Mesodermal cell (in vitro differentiated cells): ENCODE results near the gene MRPS7.
"Not testable (repeated sequence)": the region's sequence is repeated elsewhere in the genome, so short reads cannot be mapped to it uniquely, and the experiment has no call there.

ENCODE experiments used
- H3K27ac ChIP-seq: 2 replicates; pipeline ENCODE4 v1.7.0; 2013; ENCODE audit warnings: mild to moderate bottlenecking, low read depth, low read length, moderate library complexity; ENCODE audit not compliant: severe bottlenecking
- H3K36me3 ChIP-seq: 2 replicates; pipeline ENCODE4 v1.7.1; 2013; ENCODE audit warnings: mild to moderate bottlenecking, low read length, moderate library complexity; ENCODE audit not compliant: control insufficient read depth, insufficient read depth
- H3K4me1 ChIP-seq: one replicate; pipeline ENCODE4 v1.7.1; 2013; ENCODE audit warnings: mild to moderate bottlenecking, low read length; ENCODE audit not compliant: insufficient read depth, control insufficient read depth, poor library complexity, severe bottlenecking
- H3K4me3 ChIP-seq: 2 replicates; pipeline ENCODE4 v1.7.0; 2013; ENCODE audit warnings: low read length, control low read depth, mild to moderate bottlenecking; ENCODE audit not compliant: insufficient read depth, poor library complexity, severe bottlenecking; ENCODE audit errors: extremely low read depth
- H3K9me3 ChIP-seq: 2 replicates; pipeline ENCODE4 v1.7.1; 2013; ENCODE audit warnings: mild to moderate bottlenecking, low read length, moderate library complexity; ENCODE audit not compliant: control insufficient read depth
- WGBS, 2 experiments: methylation state at CpG; one replicate each; pipeline ENCODE4 v1.1.5; 2013; ENCODE audit warnings: missing lambda C conversion rate in 2 of 2; ENCODE audit not compliant: insufficient coverage in 2 of 2; 5-methylcytosine and 5-hydroxymethylcytosine counted together

Gene MRPS7

DNA sequence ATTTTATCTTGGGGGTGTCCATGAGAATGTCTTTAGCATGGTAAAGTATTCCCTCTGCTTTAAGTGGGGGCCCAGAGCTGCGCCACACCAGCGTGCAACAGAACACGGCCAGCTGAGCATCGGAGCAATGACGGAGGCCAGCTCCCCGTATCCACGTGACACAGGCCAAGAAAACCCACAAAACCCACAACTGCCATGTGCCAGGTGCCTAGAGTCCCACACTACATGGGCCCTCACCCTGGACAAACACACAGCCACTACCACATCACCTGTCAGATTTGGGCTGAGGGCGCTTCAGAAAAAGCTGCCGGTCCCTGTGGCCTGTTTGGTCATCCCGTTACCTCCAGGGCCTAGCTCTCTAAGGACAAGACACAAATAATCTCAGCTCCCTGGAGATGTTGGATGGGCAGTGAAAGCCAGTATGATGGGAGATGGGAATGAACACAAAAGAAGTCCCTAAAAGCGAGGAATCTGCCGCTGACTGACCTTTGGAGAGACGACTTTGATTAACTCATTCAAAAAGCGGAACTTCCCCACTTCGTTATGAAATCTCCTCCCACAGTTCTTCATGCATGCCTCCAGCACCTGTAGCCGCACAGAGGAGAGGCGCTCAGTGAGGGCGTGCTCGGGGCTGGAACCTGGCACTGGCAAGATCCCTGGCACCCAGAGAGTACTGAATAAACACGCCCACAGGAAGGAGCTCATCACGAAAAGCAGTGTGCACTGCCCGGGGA, 17.4 kb upstream of the MRPS7 start:
- Histone ChIP-seq H3K4me1 (peaks cover 5% of the 10 kb centered on the region), H3K27ac (no peak overlapping the region), H3K4me3 (no peak overlapping the region), H3K36me3 (peaks cover 79% of the 10 kb centered on the region), H3K9me3 (no peaks in the 10 kb centered on the region)
- 97 to 99% methylated on average over 11 to 18 of the region's 22 CpGs for WGBS, 2 experiments

DNA sequence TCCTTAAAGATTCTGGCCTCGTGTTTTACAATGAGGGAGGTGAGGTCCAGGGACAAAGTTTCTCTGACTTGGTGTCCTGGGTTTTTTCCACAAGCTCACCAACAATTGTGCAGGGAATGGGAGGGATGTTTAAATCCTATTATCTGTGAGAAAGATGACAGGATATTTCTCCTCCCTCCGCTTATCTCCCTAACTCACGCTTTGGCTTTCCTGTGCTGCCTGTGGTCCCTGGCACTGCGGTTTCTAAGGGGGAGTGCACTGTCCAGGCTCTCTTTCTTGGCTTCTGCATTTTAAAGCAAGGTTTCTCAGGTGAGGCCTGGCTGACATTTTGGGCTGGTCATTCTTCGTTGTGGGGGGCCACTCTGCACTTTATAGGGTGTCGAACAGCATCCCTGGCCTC, 16.7 kb upstream of the MRPS7 start:
- H3K4me1 ChIP-seq, result peaks cover 5% of the 10 kb centered on the region
- no peak overlapping the region for H3K27ac ChIP-seq
- H3K4me3 ChIP-seq, result no peak overlapping the region
- no peaks in the 10 kb centered on the region for H3K9me3 ChIP-seq
- 98 to 100% methylated on average over 6 of the region's 6 CpGs for WGBS, 2 experiments
- peaks cover 74% of the 10 kb centered on the region for H3K36me3 ChIP-seq

DNA sequence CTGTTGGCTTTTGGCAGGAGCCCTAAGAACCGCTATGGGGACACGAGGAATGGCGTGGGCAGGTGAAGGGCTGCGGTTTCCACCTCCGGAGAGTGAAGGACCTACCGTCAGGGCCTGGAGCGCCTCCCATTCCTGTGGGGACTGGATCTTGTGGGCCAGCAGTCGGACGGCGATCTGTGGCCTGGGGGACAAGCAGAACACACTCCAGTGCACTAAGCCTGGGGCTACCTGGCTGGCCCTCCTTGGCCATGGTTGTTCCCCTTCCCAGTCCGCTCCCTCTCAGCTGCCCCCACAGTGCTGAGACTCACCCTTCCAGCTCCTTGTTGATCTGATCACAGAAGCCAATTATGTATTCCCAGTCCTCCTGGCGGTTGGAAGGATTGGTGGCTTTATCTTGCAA, 15.3 kb upstream of the MRPS7 start:
- Histone ChIP-seq H3K9me3 (no peaks in the 10 kb centered on the region), H3K27ac (no peak overlapping the region), H3K36me3 (peaks cover 61% of the 10 kb centered on the region), H3K4me1 (no peaks in the 10 kb centered on the region), H3K4me3 (no peak overlapping the region)
- 94 to 95% methylated on average over 10 to 12 of the region's 12 CpGs for WGBS, 2 experiments

DNA sequence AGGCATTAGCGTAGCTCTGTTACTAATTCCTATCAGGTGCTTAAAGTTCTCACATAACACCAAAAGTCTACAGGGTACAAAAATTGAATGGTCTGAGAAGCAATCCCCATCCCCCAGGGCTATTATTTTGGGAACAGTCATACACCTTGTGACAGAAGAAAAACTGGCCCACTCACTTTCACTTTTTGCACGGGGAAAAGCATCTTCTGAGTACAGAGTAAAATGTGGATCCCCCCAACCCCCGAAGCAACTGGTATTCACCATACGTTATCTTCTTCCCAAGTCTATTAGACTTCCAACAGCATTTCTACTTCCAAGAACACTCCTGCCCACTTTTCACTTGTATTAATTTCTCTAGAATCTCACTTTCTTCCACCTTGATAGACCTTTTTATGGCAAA, 12.1 kb upstream of the MRPS7 start:
- Histone ChIP-seq H3K4me3 (no peak overlapping the region), H3K9me3 (no peaks in the 10 kb centered on the region), H3K36me3 (peaks cover 34% of the 10 kb centered on the region), H3K4me1 (no peaks in the 10 kb centered on the region), H3K27ac (no peak overlapping the region)
- 90 to 97% methylated on average over 4 of the region's 4 CpGs for WGBS, 2 experiments

DNA sequence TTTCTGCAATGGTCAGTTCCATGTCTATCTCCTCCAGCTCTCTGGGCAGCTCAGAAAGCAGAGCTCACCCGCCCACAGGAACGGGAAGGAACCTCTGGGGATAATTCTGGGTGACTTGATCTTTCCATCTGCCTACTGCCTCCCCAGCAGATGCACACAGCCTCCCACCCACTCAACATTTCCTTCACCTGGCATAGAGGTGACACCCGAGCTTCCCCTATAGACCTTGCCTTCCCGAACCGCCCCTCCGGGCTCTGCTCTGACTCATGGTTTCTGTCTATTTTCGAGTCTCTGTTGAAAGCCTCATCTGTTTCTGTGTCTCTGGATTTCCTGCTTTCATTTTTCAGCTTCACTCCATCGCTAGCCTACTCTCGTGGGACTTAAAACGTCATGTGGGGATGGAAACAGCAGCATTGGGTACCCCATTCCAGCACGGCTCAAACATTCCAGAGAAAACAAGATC, 11.6 kb upstream of the MRPS7 start:
- Histone ChIP-seq H3K9me3 (no peaks in the 10 kb centered on the region), H3K4me3 (no peak overlapping the region), H3K4me1 (no peaks in the 10 kb centered on the region), H3K27ac (no peak overlapping the region), H3K36me3 (peaks cover 29% of the 10 kb centered on the region)
- 85 to 89% methylated on average over 11 of the region's 11 CpGs for WGBS, 2 experiments

DNA sequence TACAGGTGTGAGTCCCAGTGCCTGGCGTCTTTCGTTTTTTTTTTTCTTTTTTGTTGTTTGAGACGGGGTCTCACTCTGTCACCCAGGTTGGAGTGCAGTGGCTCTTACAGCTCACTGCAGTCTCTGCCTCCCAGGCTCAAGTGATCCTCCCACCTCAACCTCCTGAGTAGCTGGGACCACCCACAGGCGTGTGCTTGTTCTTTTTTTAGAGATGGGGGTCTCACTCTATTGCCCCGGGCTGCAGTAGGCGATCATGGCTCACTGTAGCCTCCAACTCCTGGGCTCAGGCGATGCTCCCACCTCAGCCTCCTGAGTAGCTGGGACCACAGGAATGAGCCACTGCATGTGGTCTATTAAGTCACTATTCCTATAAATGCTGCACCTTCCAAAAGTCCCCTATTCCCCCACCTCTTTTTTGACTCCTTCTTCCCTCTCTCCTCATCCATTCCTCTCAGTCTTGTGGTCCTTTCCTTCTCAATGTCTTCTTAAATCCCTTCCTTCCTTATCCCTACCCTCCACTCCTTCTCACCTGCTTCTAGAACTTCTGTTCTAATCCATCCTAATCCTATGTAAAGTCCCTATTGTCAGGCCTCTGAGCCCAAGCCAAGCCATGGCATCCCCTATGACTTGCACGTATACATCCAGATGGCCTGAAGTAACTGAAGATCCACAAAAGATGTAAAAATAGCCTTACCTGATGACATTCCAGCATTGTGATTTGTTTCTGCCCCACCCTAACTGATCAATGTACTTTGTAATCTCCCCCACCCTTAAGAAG, 9.5 kb upstream of the MRPS7 start:
- Histone ChIP-seq H3K36me3 (peaks cover 12% of the 10 kb centered on the region), H3K27ac (no peak overlapping the region), H3K9me3 (no peaks in the 10 kb centered on the region), H3K4me1 (no peaks in the 10 kb centered on the region), H3K4me3 (no peak overlapping the region)
- 86 to 100% methylated on average over 4 of the region's 8 CpGs for WGBS, 2 experiments

DNA sequence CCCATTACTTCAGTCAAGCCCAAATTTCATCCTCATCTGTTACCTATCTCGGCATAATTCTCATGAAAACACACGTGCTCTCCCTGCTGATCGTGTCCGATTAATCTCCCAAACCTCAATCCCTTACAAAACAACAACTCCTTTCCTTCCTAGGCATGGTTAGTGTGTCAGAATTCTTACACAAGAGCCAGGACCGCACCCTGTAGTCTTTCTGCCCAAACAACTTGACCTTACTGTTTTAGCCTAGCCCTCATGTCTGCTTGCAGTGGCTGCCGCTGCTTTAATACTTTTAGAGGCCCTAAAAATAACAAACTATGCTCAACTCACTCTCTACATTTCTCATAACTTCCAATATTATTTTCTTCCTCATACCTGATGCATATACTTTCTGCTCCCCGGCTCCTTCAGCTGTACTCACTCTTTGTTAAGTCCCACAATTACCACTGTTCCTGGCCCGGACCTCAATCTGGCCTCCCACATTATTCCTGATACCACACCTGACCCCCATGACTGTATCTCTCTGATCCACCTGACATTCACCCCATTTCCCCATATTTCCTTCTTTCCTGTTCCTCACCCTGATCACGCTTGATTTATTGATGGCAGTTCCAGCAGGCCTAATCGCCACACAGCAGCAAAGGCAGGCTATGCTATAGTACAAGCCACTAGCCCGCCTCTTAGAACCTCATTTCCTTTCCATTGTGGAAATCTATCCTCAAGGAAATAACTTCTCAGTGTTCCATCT, 5.6 kb upstream of the MRPS7 start:
- not testable (repeated sequence) for H3K9me3 ChIP-seq, H3K27ac ChIP-seq, H3K4me3 ChIP-seq, H3K36me3 ChIP-seq, H3K4me1 ChIP-seq
- 96 to 100% methylated on average over 3 to 4 of the region's 11 CpGs for WGBS, 2 experiments

DNA sequence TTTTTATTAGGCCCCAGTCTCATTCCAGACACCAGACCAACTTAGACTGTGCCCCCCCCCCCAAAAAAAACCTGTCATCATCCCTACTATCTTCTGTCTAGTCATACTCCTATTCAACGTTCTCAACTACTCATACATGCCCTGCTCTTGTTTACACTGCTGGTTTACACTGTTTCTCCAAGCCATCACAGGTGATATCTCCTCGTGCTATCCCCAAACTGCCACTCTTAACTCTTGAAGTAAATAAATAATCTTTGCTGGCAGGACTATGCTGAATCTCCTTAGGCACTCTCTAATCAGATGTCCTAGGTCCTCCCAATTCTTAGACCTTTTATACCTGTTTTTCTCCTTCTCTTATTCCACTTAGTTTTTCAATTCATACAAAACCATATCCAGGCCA, 4.5 kb upstream of the MRPS7 start:
- H3K4me1 ChIP-seq, H3K9me3 ChIP-seq, H3K4me3 ChIP-seq, H3K36me3 ChIP-seq, H3K27ac ChIP-seq: not testable (repeated sequence)
- WGBS, 2 experiments, result 100% methylated on average over 1 of the region's 2 CpGs; no CpG with 5 or more reads in 1 of the 2 experiments

DNA sequence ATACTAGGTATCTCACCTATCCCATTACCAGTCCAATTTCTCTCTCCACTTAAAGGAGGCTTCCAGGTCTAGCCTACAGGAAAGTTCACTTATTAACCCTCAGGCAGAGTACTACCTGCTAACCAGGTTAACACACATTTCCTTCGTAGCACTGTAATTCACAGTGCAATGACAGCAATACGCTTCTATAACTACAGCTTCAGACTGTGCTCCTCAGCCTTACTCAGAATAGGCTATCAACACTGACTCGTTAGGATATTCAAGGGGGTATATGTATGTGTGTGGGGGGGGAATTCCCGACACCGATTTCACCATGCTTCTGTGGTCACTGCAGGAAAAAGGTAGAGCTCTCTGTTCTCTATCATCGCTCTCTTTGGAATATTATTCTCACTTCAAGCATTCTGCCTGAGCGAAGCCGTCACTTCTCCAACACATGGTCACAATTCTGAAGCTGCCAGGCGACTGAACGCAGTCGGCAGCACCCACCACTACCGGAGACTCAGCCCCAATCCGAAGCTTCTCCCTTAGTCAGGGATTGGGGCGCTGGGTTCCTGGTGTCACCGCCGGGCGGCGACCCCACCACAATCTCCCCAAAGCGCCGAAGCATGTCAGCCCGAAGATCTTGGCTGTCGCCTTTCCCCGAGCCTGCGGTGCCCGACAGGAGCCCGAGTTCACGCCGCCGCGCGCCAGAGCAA, 891 bp upstream of the MRPS7 start:
- Histone ChIP-seq H3K4me3 (peak overlapping the region; percentile 99), H3K9me3 (no peaks in the 10 kb centered on the region), H3K4me1 (peaks cover 15% of the 10 kb centered on the region), H3K27ac (peak overlapping the region; percentile 100), H3K36me3 (peaks cover 39% of the 10 kb centered on the region)
- WGBS, 2 experiments, result 1 to 2% methylated on average over 26 to 29 of the region's 31 CpGs

DNA sequence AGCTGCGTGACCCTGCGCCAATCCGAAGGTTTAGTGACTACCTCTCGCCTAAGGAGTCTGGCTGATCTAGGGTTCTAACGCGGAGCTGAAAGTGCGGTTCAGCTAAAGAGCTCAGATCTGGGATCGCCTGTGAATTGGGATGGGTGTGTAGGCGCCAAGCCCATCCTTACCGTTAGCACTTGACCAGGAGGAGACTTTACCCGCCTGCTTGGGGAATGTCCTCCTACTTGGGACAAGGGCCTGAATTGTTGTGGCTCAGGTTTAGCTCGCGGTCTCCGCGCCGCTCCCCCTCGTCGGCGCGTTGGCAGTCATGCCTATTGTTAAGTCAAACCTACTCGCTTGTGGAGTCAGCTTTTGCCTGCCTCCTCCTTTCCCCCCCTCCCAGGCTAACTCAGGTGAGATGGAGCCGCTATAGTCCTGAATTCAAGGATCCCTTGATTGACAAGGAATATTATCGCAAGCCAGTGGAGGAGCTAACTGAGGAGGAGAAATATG, 480 bp downstream of the MRPS7 start:
- peak overlapping the region; percentile 99 for H3K4me3 ChIP-seq
- peaks cover 15% of the 10 kb centered on the region for H3K4me1 ChIP-seq
- H3K27ac ChIP-seq, result peak overlapping the region; percentile 100
- 1 to 6% methylated on average over 12 to 21 of the region's 23 CpGs for WGBS, 2 experiments
- H3K36me3 ChIP-seq, result peaks cover 50% of the 10 kb centered on the region
- H3K9me3 ChIP-seq, result no peaks in the 10 kb centered on the region
